Measurements from ENCODE around the gene MAPK12. TPM values are rescaled to one million over a fixed set of nuclear protein-coding genes. Genes with fewer than 3 reads are reported as not detected.
A peak's percentile ranks its signal among the peaks of the same experiment; 100 is the strongest.

MAPK12 gene
- total RNA-seq, 1 donor from 2014 or later, result 46.6 TPM

- H3K27me3 Mint-ChIP-seq (ENCODE audit: low read depth), result no peaks in the 10 kb centered on the region
- H3K9me3 Mint-ChIP-seq (ENCODE audit: low read depth), result no peaks in the 10 kb centered on the region
- H3K4me1 Mint-ChIP-seq (ENCODE audit: low read depth), result peaks cover 12% of the 10 kb centered on the region
- DNase-seq (ENCODE audit: low spot score), result no peak
- H3K27ac Mint-ChIP-seq (ENCODE audit: unreplicated experiment), result no peak overlapping the region
- peaks cover 2% of the 10 kb centered on the region for H3K36me3 Mint-ChIP-seq (ENCODE audit: low read depth)
- no peak for TF ChIP-seq CTCF (IDR thresholded peaks at IDR 0.05)
- no peak overlapping the region for H3K4me3 Mint-ChIP-seq (ENCODE audit: unreplicated experiment)
Observed at GRCh38 chr22:50255099-50255498, 6.4 kb downstream of the MAPK12 start.

- Mint-ChIP-seq H3K36me3 (ENCODE audit: low read depth) (peaks cover 2% of the 10 kb centered on the region), H3K4me1 (ENCODE audit: low read depth) (peaks cover 9% of the 10 kb centered on the region), H3K27ac (ENCODE audit: unreplicated experiment) (no peak overlapping the region), H3K9me3 (ENCODE audit: low read depth) (no peaks in the 10 kb centered on the region), H3K4me3 (ENCODE audit: unreplicated experiment) (no peak overlapping the region), H3K27me3 (ENCODE audit: low read depth) (no peaks in the 10 kb centered on the region)
- TF ChIP-seq CTCF (IDR thresholded peaks at IDR 0.05), result no peak
- no peak for DNase-seq (ENCODE audit: low spot score)
Observed at GRCh38 chr22:50253941-50254340, 7.5 kb downstream of the MAPK12 start.

DNA sequence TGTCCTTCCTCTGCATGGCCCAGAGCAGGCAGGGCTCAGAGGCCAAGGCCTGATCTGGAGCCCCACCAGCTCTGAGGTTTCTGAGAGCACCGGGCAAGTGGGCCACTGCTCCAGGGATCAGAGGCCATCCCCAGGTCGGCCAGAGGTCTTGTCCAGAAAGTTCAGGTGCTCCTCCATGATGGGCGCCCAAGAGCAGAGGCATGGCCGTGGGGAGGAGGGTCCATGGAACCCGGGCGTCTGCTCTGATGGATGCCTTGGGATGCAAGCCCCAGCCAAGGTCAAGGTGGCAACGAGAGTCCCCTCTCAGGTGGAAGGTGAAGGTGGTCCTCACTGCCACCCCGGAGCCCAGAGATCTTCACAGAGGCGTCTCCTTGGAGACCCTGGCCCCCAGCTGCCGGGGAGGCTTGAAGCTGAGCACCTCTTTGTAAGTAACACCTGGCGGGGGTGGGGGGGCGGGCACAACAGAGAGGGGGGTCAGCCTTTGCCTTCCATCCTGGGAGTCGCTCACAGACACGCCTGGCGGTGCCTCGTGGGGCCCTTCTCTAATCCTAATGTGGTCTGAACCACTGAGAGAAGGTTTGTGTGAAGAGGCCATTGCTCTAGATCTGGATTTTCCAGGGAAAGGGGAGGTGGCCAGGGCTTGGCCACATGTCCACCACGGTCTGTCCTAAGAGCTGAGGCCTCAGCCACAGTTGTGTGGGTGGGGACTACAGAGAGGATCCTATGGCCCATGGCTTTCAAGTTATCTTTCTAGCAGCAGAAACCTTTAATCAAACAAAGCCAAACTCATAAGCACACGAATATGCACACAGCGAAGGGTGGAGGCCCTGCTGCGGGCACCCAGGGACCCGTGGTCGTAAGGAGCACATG, 8.2 kb downstream of the MAPK12 start:
- H3K4me3 Mint-ChIP-seq (ENCODE audit: unreplicated experiment), result no peak overlapping the region
- no peaks in the 10 kb centered on the region for H3K9me3 Mint-ChIP-seq (ENCODE audit: low read depth)

GRCh38 chr22:50252082-50253045, 9.1 kb downstream of the MAPK12 start:
- Mint-ChIP-seq H3K4me3 (ENCODE audit: unreplicated experiment) (no peak overlapping the region), H3K9me3 (ENCODE audit: low read depth) (no peaks in the 10 kb centered on the region), H3K27me3 (ENCODE audit: low read depth) (no peaks in the 10 kb centered on the region), H3K36me3 (ENCODE audit: low read depth) (peaks cover 3% of the 10 kb centered on the region), H3K4me1 (ENCODE audit: low read depth) (peaks cover 8% of the 10 kb centered on the region), H3K27ac (ENCODE audit: unreplicated experiment) (no peak overlapping the region)
- DNase-seq (ENCODE audit: low spot score), result no peak
- peak; percentile 85 for TF ChIP-seq CTCF (IDR thresholded peaks at IDR 0.05)

More for the DNA sequence above, 8.2 kb downstream of the MAPK12 start:
- no peak for DNase-seq (ENCODE audit: low spot score)
- peaks cover 8% of the 10 kb centered on the region for H3K4me1 Mint-ChIP-seq (ENCODE audit: low read depth)
- H3K27ac Mint-ChIP-seq (ENCODE audit: unreplicated experiment), result no peak overlapping the region
- no peaks in the 10 kb centered on the region for H3K27me3 Mint-ChIP-seq (ENCODE audit: low read depth)
- peaks cover 2% of the 10 kb centered on the region for H3K36me3 Mint-ChIP-seq (ENCODE audit: low read depth)
- no peak for TF ChIP-seq CTCF (IDR thresholded peaks at IDR 0.05)

DNA sequence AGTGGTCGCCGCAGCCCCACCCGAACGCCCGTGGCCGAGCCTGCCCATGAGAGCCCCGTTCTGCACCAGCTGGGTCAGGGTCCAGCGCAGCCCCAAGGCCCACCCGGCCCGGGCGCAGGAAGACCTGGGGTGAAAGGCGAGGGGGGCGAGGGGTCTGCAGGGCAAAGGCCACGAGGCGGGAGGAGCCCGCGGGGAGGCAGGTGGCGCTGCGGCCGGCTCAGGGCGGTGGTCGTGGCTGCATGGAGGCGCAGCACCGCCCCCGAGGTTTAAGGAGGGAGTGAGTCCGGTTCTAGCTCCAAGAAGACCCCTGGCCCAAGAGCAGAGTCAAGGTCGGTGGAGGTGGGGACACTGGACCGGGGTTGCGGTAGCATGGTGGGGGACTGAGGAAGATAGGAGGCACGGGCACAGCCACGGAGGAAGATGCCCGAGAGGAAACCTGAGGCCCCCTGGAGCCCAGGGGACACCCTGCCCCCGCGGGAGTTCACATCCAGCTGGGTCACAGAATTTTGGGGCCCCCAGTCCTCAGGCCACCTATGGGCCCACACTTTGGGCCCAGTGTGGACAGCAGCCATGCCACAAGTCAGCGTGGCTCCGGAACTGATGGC, 9.9 kb downstream of the MAPK12 start:
- Mint-ChIP-seq H3K4me3 (ENCODE audit: unreplicated experiment) (peak overlapping the region; percentile 22), H3K27ac (ENCODE audit: unreplicated experiment) (peak overlapping the region; percentile 27), H3K9me3 (ENCODE audit: low read depth) (no peaks in the 10 kb centered on the region), H3K27me3 (ENCODE audit: low read depth) (no peaks in the 10 kb centered on the region), H3K36me3 (ENCODE audit: low read depth) (peaks cover 5% of the 10 kb centered on the region), H3K4me1 (ENCODE audit: low read depth) (peaks cover 8% of the 10 kb centered on the region)
- DNase-seq (ENCODE audit: low spot score), result no peak
- no peak for TF ChIP-seq CTCF (IDR thresholded peaks at IDR 0.05)

Data from chondrocyte (in vitro differentiated cells).